ENCODE results near the gene ARL3.
"Not testable (repeated sequence)": the region's sequence is repeated elsewhere in the genome, so short reads cannot be mapped to it uniquely, and the experiment has no call there.

Gene ARL3

DNA sequence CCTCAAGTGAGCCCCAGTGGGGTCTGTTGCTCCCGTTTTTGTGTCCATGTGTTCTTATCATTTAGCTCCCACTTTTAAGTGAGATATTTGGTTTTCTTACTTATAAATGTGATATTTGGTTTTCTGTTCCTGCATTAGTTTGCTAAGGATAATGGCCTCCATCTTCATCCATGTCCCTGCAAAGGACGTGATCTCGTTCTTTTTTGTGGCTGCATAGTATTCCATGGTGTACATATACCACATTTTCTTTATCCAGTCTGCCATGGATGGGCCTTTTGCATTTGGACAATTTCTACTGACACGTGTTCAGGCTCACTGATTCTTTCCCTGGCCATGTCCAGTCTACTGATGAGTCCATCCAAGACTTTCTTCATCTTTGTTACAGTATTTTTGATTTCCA lies 9.8 kb upstream of the ARL3 start:
- Mint-ChIP-seq H3K36me3 (ENCODE audit: low read depth) (peaks cover 17% of the 10 kb centered on the region), H3K27ac (no peak overlapping the region), H3K9me3 (peaks cover 5% of the 10 kb centered on the region), H3K4me1 (ENCODE audit: low read depth) (peaks cover 18% of the 10 kb centered on the region), H3K27me3 (ENCODE audit: low read depth) (no peaks in the 10 kb centered on the region), H3K4me3 (no peak overlapping the region)

DNA sequence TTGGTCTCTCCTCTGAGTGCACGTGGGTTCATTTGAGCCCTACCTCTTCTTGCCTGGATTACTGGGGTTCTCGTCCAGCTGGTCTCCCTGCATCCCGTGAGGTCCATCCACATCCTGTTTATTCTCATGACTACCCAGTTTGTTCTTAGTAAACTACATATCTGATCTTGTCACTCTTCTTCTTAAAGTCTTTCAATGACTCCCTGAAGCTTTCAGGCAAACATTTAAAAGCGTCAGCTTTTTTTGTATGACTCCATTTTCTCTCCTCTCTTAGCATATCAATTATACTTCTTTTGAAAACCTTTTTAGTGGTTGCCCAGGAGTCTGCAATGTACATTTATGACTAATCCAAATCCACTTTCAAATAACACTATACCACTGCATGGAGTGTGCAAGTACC lies 7.8 kb upstream of the ARL3 start:
- Mint-ChIP-seq H3K27ac (no peak overlapping the region), H3K27me3 (ENCODE audit: low read depth) (no peaks in the 10 kb centered on the region), H3K4me1 (ENCODE audit: low read depth) (peaks cover 22% of the 10 kb centered on the region), H3K9me3 (peaks cover 5% of the 10 kb centered on the region), H3K36me3 (ENCODE audit: low read depth) (peaks cover 16% of the 10 kb centered on the region), H3K4me3 (no peak overlapping the region)

DNA sequence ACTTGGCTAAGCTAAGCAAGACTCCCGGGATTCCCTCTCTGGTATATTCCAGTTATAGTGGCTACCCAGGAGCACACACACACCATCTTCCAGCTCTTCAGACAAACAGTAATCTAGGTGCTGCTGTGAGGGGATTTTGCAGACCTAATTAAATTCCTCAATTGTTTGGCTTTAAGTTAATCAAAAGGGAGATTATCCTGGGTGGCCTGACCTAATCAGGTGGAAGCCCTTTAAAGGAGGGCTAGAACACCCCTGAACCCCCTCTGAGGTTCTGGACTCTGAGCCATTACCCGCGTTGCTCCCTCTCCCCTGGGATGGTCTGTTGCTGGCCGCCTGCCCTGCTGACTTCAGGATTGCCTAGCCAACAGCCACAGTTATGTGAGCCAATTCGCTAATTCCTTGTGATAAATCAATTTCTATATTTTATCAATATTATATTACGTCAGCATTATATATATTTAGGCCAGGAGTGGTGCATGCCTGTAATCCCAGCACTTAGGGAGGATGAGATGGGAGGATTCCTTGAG lies 6.6 kb upstream of the ARL3 start:
- peaks cover 16% of the 10 kb centered on the region for H3K36me3 Mint-ChIP-seq (ENCODE audit: low read depth)
- H3K27me3 Mint-ChIP-seq (ENCODE audit: low read depth), result no peaks in the 10 kb centered on the region
- peaks cover 5% of the 10 kb centered on the region for H3K9me3 Mint-ChIP-seq
- no peak overlapping the region for H3K27ac Mint-ChIP-seq
- no peak overlapping the region for H3K4me3 Mint-ChIP-seq
- H3K4me1 Mint-ChIP-seq (ENCODE audit: low read depth), result peaks cover 31% of the 10 kb centered on the region

GRCh38 chr10:102720337-102720736 lies 6.1 kb upstream of the ARL3 start:
- Mint-ChIP-seq H3K36me3 (ENCODE audit: low read depth) (peaks cover 16% of the 10 kb centered on the region), H3K9me3 (peaks cover 5% of the 10 kb centered on the region), H3K27ac (no peak overlapping the region), H3K27me3 (ENCODE audit: low read depth) (no peaks in the 10 kb centered on the region), H3K4me1 (ENCODE audit: low read depth) (peaks cover 33% of the 10 kb centered on the region), H3K4me3 (no peak overlapping the region)

DNA sequence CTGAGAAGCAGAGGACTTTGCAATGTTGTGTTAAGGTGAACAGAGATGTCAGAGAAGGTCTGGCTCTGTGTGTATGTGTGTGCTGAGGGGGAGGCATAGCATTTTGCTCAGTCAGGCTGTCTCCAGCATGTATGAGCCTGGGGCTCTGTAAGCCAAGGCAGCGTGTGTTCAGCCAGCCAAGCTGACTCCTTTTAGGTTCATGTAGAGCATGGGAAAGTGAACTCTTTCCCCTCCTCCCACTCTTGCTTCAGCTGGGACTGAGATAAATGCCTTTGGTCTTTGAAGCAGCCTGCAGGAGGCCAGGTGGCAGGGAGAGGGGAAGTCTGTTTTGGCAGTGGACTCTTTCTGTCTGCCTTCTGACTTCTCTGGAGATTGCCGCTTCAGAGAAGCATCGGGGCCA lies 4.0 kb upstream of the ARL3 start:
- Mint-ChIP-seq H3K4me3 (no peak overlapping the region), H3K4me1 (ENCODE audit: low read depth) (peaks cover 37% of the 10 kb centered on the region), H3K27ac (no peak overlapping the region)

GRCh38 chr10:102716900-102717565 lies 2.8 kb upstream of the ARL3 start:
- H3K27ac Mint-ChIP-seq, result peak overlapping the region; percentile 18
- H3K4me3 Mint-ChIP-seq; H3K9me3 Mint-ChIP-seq; H3K27me3 Mint-ChIP-seq (ENCODE audit: low read depth); H3K36me3 Mint-ChIP-seq (ENCODE audit: low read depth): not testable (repeated sequence)
- peaks cover 43% of the 10 kb centered on the region for H3K4me1 Mint-ChIP-seq (ENCODE audit: low read depth)

More for the DNA sequence above, 4.0 kb upstream of the ARL3 start:
- Mint-ChIP-seq H3K9me3 (no peaks in the 10 kb centered on the region), H3K36me3 (ENCODE audit: low read depth) (peaks cover 6% of the 10 kb centered on the region), H3K27me3 (ENCODE audit: low read depth) (no peaks in the 10 kb centered on the region)

- H3K4me3 Mint-ChIP-seq, result peak overlapping the region; percentile 69
- peaks cover 6% of the 10 kb centered on the region for H3K36me3 Mint-ChIP-seq (ENCODE audit: low read depth)
- H3K27me3 Mint-ChIP-seq (ENCODE audit: low read depth), result no peaks in the 10 kb centered on the region
- no peak overlapping the region for H3K27ac Mint-ChIP-seq
- H3K9me3 Mint-ChIP-seq, result no peaks in the 10 kb centered on the region
- H3K4me1 Mint-ChIP-seq (ENCODE audit: low read depth), result peaks cover 40% of the 10 kb centered on the region
Measured at GRCh38 chr10:102715880-102716279, 1.7 kb upstream of the ARL3 start.

- H3K9me3 Mint-ChIP-seq, result no peaks in the 10 kb centered on the region
- H3K4me1 Mint-ChIP-seq (ENCODE audit: low read depth), result peaks cover 40% of the 10 kb centered on the region
- H3K36me3 Mint-ChIP-seq (ENCODE audit: low read depth), result peaks cover 6% of the 10 kb centered on the region
- peak within 1 kb of the TSS; percentile 88 for H3K4me3 Mint-ChIP-seq
- H3K27me3 Mint-ChIP-seq (ENCODE audit: low read depth), result no peaks in the 10 kb centered on the region
- H3K27ac Mint-ChIP-seq, result peak within 1 kb of the TSS; percentile 73
Measured at GRCh38 chr10:102714621-102715455, 641 bp upstream of the ARL3 start, which contains the start of gene SFXN2. SFXN2 (plus strand) TSS chr10:102714636; CDS start chr10:102726637, 12,001 bp downstream.

GRCh38 chr10:102713539-102713813 lies 721 bp downstream of the ARL3 start:
- Mint-ChIP-seq H3K27me3 (ENCODE audit: low read depth) (no peaks in the 10 kb centered on the region), H3K9me3 (no peaks in the 10 kb centered on the region), H3K36me3 (ENCODE audit: low read depth) (peaks cover 2% of the 10 kb centered on the region), H3K4me1 (ENCODE audit: low read depth) (peaks cover 36% of the 10 kb centered on the region), H3K4me3 (peak overlapping the region; percentile 88), H3K27ac (peak overlapping the region; percentile 73)

DNA sequence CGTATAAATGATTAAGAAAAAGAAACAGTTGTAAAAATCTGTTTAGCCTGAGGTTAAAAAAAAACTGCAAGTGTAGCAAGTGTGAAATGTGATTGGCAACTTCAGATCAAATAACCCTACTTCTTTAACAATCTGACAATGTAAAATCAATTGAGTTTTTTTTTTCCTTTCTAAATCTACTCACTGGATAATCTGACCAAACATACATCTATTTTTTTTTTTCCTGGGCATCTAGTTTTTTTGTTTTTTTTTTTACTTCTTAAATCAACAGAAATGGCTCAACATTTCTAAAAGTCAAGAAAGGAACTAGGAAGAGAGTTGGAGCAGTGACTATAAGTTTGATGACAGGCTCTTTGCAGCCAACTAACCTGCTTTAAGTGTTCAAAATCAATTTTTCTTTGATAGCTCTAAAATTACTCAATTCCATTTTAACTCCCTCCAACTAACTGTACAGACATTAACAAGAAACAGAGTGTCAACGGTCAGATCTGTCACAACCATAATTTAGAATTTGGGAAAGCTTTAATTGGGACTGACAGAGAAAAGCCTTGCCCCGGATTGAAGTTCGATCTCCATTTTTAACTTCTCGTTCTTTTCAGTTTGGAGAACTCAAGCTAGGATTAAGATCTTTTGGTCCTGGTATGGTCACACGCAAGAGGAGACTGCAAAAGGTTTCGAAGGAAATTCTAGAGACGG lies 1.2 kb downstream of the ARL3 start:
- Mint-ChIP-seq H3K4me1 (ENCODE audit: low read depth) (peaks cover 34% of the 10 kb centered on the region), H3K27me3 (ENCODE audit: low read depth) (no peaks in the 10 kb centered on the region), H3K9me3 (no peaks in the 10 kb centered on the region), H3K27ac (peak overlapping the region; percentile 73), H3K4me3 (peak overlapping the region; percentile 88), H3K36me3 (ENCODE audit: low read depth) (peaks cover under 1% of the 10 kb centered on the region)

DNA sequence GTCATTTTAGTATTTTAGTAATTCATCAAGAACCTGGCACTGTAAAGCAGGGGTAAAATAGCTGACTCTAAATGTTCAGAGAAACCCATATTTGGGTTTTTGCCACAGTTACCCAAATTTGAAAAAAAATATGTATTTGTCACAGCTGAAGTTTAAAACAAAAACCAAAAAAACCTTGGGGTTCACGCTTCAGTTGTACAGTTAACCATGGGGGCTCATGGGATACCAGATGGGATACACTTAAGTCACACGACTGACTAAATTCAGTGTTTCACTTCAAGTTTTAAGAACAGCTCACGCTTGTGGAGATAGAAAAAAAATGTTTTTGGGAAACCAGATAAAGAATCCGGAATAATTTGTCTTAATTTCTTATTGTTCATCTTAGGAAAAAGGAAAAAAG lies 2.1 kb downstream of the ARL3 start:
- Mint-ChIP-seq H3K27ac (no peak overlapping the region), H3K4me1 (ENCODE audit: low read depth) (peaks cover 32% of the 10 kb centered on the region), H3K4me3 (no peak overlapping the region)

DNA sequence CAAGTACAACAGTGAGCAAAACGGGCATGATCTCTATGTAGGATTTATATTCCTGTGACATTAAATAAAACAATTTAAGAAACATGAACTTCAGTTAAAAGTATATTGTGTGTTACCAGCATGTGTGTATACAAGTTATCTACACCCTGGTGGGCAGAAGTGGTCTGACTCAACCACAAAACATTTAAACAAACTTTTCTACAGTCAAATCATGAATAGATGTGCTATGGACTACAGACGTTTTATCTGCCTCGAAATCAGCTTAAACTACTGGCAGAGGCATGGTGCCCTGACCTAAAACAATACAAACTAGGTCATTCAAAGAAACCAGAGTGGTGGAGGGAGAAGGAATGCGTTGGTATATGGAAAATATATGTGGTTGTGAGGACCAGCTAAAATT lies 3.6 kb downstream of the ARL3 start:
- H3K9me3 Mint-ChIP-seq, result no peaks in the 10 kb centered on the region
- no peak overlapping the region for H3K4me3 Mint-ChIP-seq
- H3K27ac Mint-ChIP-seq, result no peak overlapping the region
- peaks cover 22% of the 10 kb centered on the region for H3K4me1 Mint-ChIP-seq (ENCODE audit: low read depth)
- no peaks in the 10 kb centered on the region for H3K36me3 Mint-ChIP-seq (ENCODE audit: low read depth)
- no peaks in the 10 kb centered on the region for H3K27me3 Mint-ChIP-seq (ENCODE audit: low read depth)

More for the DNA sequence above, 2.1 kb downstream of the ARL3 start:
- no peaks in the 10 kb centered on the region for H3K36me3 Mint-ChIP-seq (ENCODE audit: low read depth)
- H3K27me3 Mint-ChIP-seq (ENCODE audit: low read depth), result no peaks in the 10 kb centered on the region
- no peaks in the 10 kb centered on the region for H3K9me3 Mint-ChIP-seq

DNA sequence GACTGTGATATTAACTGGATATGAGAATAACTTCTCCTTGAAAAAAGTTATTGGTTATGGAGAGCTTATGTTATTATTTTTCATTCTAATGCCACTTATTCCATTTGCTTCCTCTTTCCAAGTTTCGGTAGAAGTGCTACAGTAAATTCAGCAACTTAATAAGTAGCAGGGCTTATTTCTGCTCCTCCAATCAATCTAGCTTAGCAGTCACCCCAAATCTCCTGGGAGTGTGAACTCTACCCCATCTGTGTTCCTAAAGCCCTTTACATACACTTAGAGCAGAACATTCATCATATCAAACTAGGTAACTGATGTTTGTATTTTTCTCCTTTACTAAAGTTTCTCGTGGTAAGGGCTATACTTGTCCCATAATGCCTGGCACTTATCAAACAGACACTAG lies 8.7 kb downstream of the ARL3 start:
- Mint-ChIP-seq H3K36me3 (ENCODE audit: low read depth) (peaks cover 2% of the 10 kb centered on the region), H3K27me3 (ENCODE audit: low read depth) (no peaks in the 10 kb centered on the region), H3K4me1 (ENCODE audit: low read depth) (peaks cover 4% of the 10 kb centered on the region), H3K4me3 (no peak overlapping the region), H3K27ac (no peak overlapping the region), H3K9me3 (no peaks in the 10 kb centered on the region)

- peaks cover 2% of the 10 kb centered on the region for H3K36me3 Mint-ChIP-seq (ENCODE audit: low read depth)
- H3K9me3 Mint-ChIP-seq, result no peaks in the 10 kb centered on the region
- no peak overlapping the region for H3K4me3 Mint-ChIP-seq
- peaks cover 4% of the 10 kb centered on the region for H3K4me1 Mint-ChIP-seq (ENCODE audit: low read depth)
- H3K27me3 Mint-ChIP-seq (ENCODE audit: low read depth), result no peaks in the 10 kb centered on the region
- H3K27ac Mint-ChIP-seq, result no peak overlapping the region
Measured at GRCh38 chr10:102704915-102705314, 9.3 kb downstream of the ARL3 start.
